ENCODE measurements around the gene B3GNT9. TPM values are rescaled to one million over a fixed set of nuclear protein-coding genes. Genes with fewer than 3 reads are reported as not detected.

The B3GNT9 gene
- total RNA-seq, 1 donor from 2014 or later: 1.0 TPM

GRCh38 chr16:67146523-67147357 lies 4.1 kb downstream of the B3GNT9 start:
- H3K27ac Mint-ChIP-seq (ENCODE audit: unreplicated experiment): no peak overlapping the region
- H3K4me3 Mint-ChIP-seq (ENCODE audit: unreplicated experiment): no peak overlapping the region
- peaks cover 11% of the 10 kb centered on the region for H3K27me3 Mint-ChIP-seq (ENCODE audit: unreplicated experiment)
- peaks cover 3% of the 10 kb centered on the region for H3K4me1 Mint-ChIP-seq (ENCODE audit: low read depth, unreplicated experiment)
- peaks cover 5% of the 10 kb centered on the region for H3K36me3 Mint-ChIP-seq (ENCODE audit: unreplicated experiment)
- DNase-seq: no peak
- no peak for TF ChIP-seq CTCF (IDR thresholded peaks at IDR 0.05; ENCODE audit: partially characterized antibody, unreplicated experiment)
- peaks cover 2% of the 10 kb centered on the region for H3K9me3 Mint-ChIP-seq (ENCODE audit: unreplicated experiment)

GRCh38 chr16:67145746-67146145 lies 5.1 kb downstream of the B3GNT9 start:
- no peak overlapping the region for H3K27ac Mint-ChIP-seq (ENCODE audit: unreplicated experiment)
- no peak for TF ChIP-seq CTCF (IDR thresholded peaks at IDR 0.05; ENCODE audit: partially characterized antibody, unreplicated experiment)
- no peak for DNase-seq
- no peaks in the 10 kb centered on the region for H3K4me1 Mint-ChIP-seq (ENCODE audit: low read depth, unreplicated experiment)
- peaks cover 4% of the 10 kb centered on the region for H3K9me3 Mint-ChIP-seq (ENCODE audit: unreplicated experiment)
- peaks cover 9% of the 10 kb centered on the region for H3K27me3 Mint-ChIP-seq (ENCODE audit: unreplicated experiment)
- no peak overlapping the region for H3K4me3 Mint-ChIP-seq (ENCODE audit: unreplicated experiment)
- peaks cover 10% of the 10 kb centered on the region for H3K36me3 Mint-ChIP-seq (ENCODE audit: unreplicated experiment)

GRCh38 chr16:67144943-67145342 lies 5.9 kb downstream of the B3GNT9 start:
- DNase-seq: no peak
- Mint-ChIP-seq H3K27ac (ENCODE audit: unreplicated experiment) (no peak overlapping the region), H3K27me3 (ENCODE audit: unreplicated experiment) (peaks cover 9% of the 10 kb centered on the region), H3K4me3 (ENCODE audit: unreplicated experiment) (no peak overlapping the region), H3K36me3 (ENCODE audit: unreplicated experiment) (peaks cover 10% of the 10 kb centered on the region), H3K4me1 (ENCODE audit: low read depth, unreplicated experiment) (no peaks in the 10 kb centered on the region), H3K9me3 (ENCODE audit: unreplicated experiment) (peaks cover 4% of the 10 kb centered on the region)
- TF ChIP-seq CTCF (IDR thresholded peaks at IDR 0.05; ENCODE audit: partially characterized antibody, unreplicated experiment): no peak

- no peak for DNase-seq
- H3K4me3 Mint-ChIP-seq (ENCODE audit: unreplicated experiment): no peak overlapping the region
- no peak for TF ChIP-seq CTCF (IDR thresholded peaks at IDR 0.05; ENCODE audit: partially characterized antibody, unreplicated experiment)
- H3K27me3 Mint-ChIP-seq (ENCODE audit: unreplicated experiment): no peaks in the 10 kb centered on the region
- no peaks in the 10 kb centered on the region for H3K4me1 Mint-ChIP-seq (ENCODE audit: low read depth, unreplicated experiment)
- H3K9me3 Mint-ChIP-seq (ENCODE audit: unreplicated experiment): peaks cover 2% of the 10 kb centered on the region
- H3K27ac Mint-ChIP-seq (ENCODE audit: unreplicated experiment): no peak overlapping the region
- peaks cover 5% of the 10 kb centered on the region for H3K36me3 Mint-ChIP-seq (ENCODE audit: unreplicated experiment)
Measured at GRCh38 chr16:67142342-67142741, 8.5 kb downstream of the B3GNT9 start.

GRCh38 chr16:67141391-67141790 lies 9.4 kb downstream of the B3GNT9 start:
- H3K4me1 Mint-ChIP-seq (ENCODE audit: low read depth, unreplicated experiment): no peaks in the 10 kb centered on the region
- TF ChIP-seq CTCF (IDR thresholded peaks at IDR 0.05; ENCODE audit: partially characterized antibody, unreplicated experiment): no peak
- peaks cover 5% of the 10 kb centered on the region for H3K36me3 Mint-ChIP-seq (ENCODE audit: unreplicated experiment)
- no peak overlapping the region for H3K4me3 Mint-ChIP-seq (ENCODE audit: unreplicated experiment)
- no peak for DNase-seq
- H3K9me3 Mint-ChIP-seq (ENCODE audit: unreplicated experiment): peaks cover 2% of the 10 kb centered on the region
- no peaks in the 10 kb centered on the region for H3K27me3 Mint-ChIP-seq (ENCODE audit: unreplicated experiment)
- no peak overlapping the region for H3K27ac Mint-ChIP-seq (ENCODE audit: unreplicated experiment)
